H1 (cell line): ENCODE results near the gene ZNF462. TPM values are rescaled to one million over a fixed set of nuclear protein-coding genes. Genes with fewer than 3 reads are reported as not detected.

Experiments used
- CTCF ChIA-PET: fragments of 300-600 bp; sonication (Branson Sonifier 250); formaldehyde crosslinking; loops from one replicate; lab custom pipeline; 2021; ENCODE audit not compliant: partially characterized antibody; lab: Charles Lee
- POLR2A ChIA-PET: fragments of 300-600 bp; sonication (Branson Sonifier 250); formaldehyde crosslinking; loops from one replicate; lab custom pipeline; 2021; ENCODE audit warnings: inconsistent platforms; ENCODE audit not compliant: partially characterized antibody; lab: Charles Lee
- DNase-seq, 2 experiments: peaks; one replicate each; pipeline versions ENCODE4 v3.0.0 to v3.0.0-alpha.2; 2010 to 2022; ENCODE audit warnings: low spot score in 2 of 2, low read depth in 1 of 2, mixed read lengths in 1 of 2
- FAIRE-seq: peaks from 2 replicates; lab custom pipeline; 2011; peaks lifted over from hg19 to GRCh38; lab: Jason Lieb, UNC
- H2AFZ ChIP-seq: 2 replicates; pipeline ENCODE4 v1.8.1; 2012; ENCODE audit warnings: low read length, inconsistent platforms
- H2AK5ac ChIP-seq: 2 replicates; pipeline ENCODE4 v1.6.1; 2013; ENCODE audit warnings: low read depth, low read length
- H2BK120ac ChIP-seq: replicated peaks from 2 replicates; pipeline ENCODE3; 2013; ENCODE audit warnings: low read depth, low read length, inconsistent platforms
- H2BK12ac ChIP-seq: 2 replicates; pipeline ENCODE4 v1.6.1; 2013; ENCODE audit warnings: low read depth, low read length
- H2BK15ac ChIP-seq: 2 replicates; pipeline ENCODE4 v1.6.1; 2013; ENCODE audit warnings: low read length
- H2BK20ac ChIP-seq: 2 replicates; pipeline ENCODE4 v1.6.1; 2013; ENCODE audit warnings: low read length
- H2BK5ac ChIP-seq: 2 replicates; pipeline ENCODE4 v1.6.1; 2013; ENCODE audit warnings: low read depth, low read length
- H3K14ac ChIP-seq: 2 replicates; pipeline ENCODE4 v1.6.1; 2013; ENCODE audit warnings: inconsistent platforms; ENCODE audit not compliant: insufficient read length
- H3K18ac ChIP-seq: 2 replicates; pipeline ENCODE4 v1.6.1; 2013; ENCODE audit warnings: low read length; ENCODE audit errors: extremely low read depth
- H3K23ac ChIP-seq: 2 replicates; pipeline ENCODE4 v1.6.1; 2013; ENCODE audit warnings: inconsistent platforms; ENCODE audit not compliant: insufficient read length
- H3K23me2 ChIP-seq: 2 replicates; pipeline ENCODE4 v1.6.1; 2013; ENCODE audit warnings: low read depth, low read length
- H3K27ac ChIP-seq: 2 replicates; pipeline ENCODE4 v1.6.1; 2011; ENCODE audit warnings: low read depth, low read length, inconsistent platforms
- H3K27me3 ChIP-seq, 4 experiments: replicated peaks in 1 of 4; 1 replicate in 1 of 4; 2 replicates in 3 of 4; pipeline versions ENCODE4 v1.6.1 to v1.8.1; 2011 to 2013; ENCODE audit warnings: low read length in 3 of 4, mild to moderate bottlenecking in 3 of 4, inconsistent platforms in 2 of 4, mixed read lengths in 2 of 4, moderate library complexity in 1 of 4; ENCODE audit not compliant: control insufficient read depth in 3 of 4, insufficient read depth in 3 of 4; ENCODE audit errors: extremely low read depth in 1 of 4
- H3K36me3 ChIP-seq, 4 experiments: 2 replicates each; pipeline versions ENCODE4 v1.6.1 to v1.8.1; 2011 to 2013; ENCODE audit warnings: mild to moderate bottlenecking in 4 of 4, low read length in 3 of 4, moderate library complexity in 2 of 4, control low read depth in 1 of 4, inconsistent platforms in 1 of 4; ENCODE audit not compliant: insufficient read depth in 4 of 4, control insufficient read depth in 2 of 4
- H3K4ac ChIP-seq: replicated peaks from 2 replicates; pipeline ENCODE3; 2013; ENCODE audit warnings: low read length, low read depth, mixed read lengths, inconsistent platforms; ENCODE audit not compliant: insufficient read length
- H3K4me1 ChIP-seq, 4 experiments: replicated peaks in 1 of 4; 1 replicate in 1 of 4; 2 replicates in 3 of 4; pipeline versions ENCODE4 v1.6.1 to v1.8.1; 2011 to 2013; ENCODE audit warnings: low read length in 3 of 4, inconsistent platforms in 2 of 4, mixed read lengths in 1 of 4; ENCODE audit not compliant: insufficient read depth in 4 of 4, control insufficient read depth in 3 of 4
- H3K4me2 ChIP-seq, 2 experiments: 2 replicates each; pipeline versions ENCODE4 v1.6.1 to v1.8.1; 2011 to 2013; ENCODE audit warnings: low read depth in 2 of 2, low read length in 2 of 2, control low read depth in 1 of 2, inconsistent platforms in 1 of 2, mild to moderate bottlenecking in 1 of 2; ENCODE audit not compliant: insufficient read depth in 1 of 2
- H3K4me3 ChIP-seq, 4 experiments: fragments of 200-600, 300-600 bp in 1 of 4; sonication (generic), shearing (Covaris generic), sonication (Bioruptor Twin) in 1 of 4; 2 replicates each; pipeline versions ENCODE4 v1.5.1 to v1.8.1; 2011 to 2016; ENCODE audit warnings: low read length in 4 of 4, low read depth in 3 of 4, control low read depth in 2 of 4, inconsistent platforms in 2 of 4, mild to moderate bottlenecking in 2 of 4, mixed read lengths in 1 of 4, moderate library complexity in 1 of 4; ENCODE audit not compliant: insufficient read depth in 2 of 4; ENCODE audit errors: extremely low read depth in 1 of 4
- H3K56ac ChIP-seq: replicated peaks from 2 replicates; pipeline ENCODE3; 2013; ENCODE audit warnings: low read depth, mild to moderate bottlenecking, mixed read lengths, low read length, inconsistent platforms; ENCODE audit not compliant: insufficient read length
- H3K79me1 ChIP-seq: 2 replicates; pipeline ENCODE4 v1.6.1; 2013; ENCODE audit warnings: low read depth, low read length, control low read depth
- H3K79me2 ChIP-seq, 2 experiments: 2 replicates each; pipeline versions ENCODE4 v1.6.1 to v1.8.1; 2012 to 2013; ENCODE audit warnings: low read length in 2 of 2, mild to moderate bottlenecking in 2 of 2, inconsistent platforms in 1 of 2; ENCODE audit not compliant: insufficient read depth in 2 of 2, control insufficient read depth in 1 of 2
- H3K9ac ChIP-seq, 4 experiments: replicated peaks in 1 of 4; 1 replicate in 1 of 4; 2 replicates in 3 of 4; pipeline versions ENCODE4 v1.6.1 to v1.8.1; 2011 to 2013; ENCODE audit warnings: low read depth in 3 of 4, low read length in 3 of 4, control low read depth in 2 of 4, mild to moderate bottlenecking in 2 of 4, moderate library complexity in 2 of 4, inconsistent platforms in 1 of 4; ENCODE audit errors: extremely low read depth in 1 of 4
- H3K9me3 ChIP-seq, 2 experiments: 2 replicates each; pipeline versions ENCODE4 v1.6.1 to v1.8.1; 2012 to 2013; ENCODE audit warnings: mild to moderate bottlenecking in 2 of 2, moderate library complexity in 2 of 2, control low read depth in 1 of 2, inconsistent platforms in 1 of 2, low read depth in 1 of 2, low read length in 1 of 2, mixed read lengths in 1 of 2; ENCODE audit not compliant: insufficient read depth in 2 of 2
- H4K20me1 ChIP-seq, 2 experiments: replicated peaks in 1 of 2; 2 replicates each; pipeline versions ENCODE3 to v1.8.1; 2011 to 2013; ENCODE audit warnings: inconsistent platforms in 2 of 2, low read length in 2 of 2, mild to moderate bottlenecking in 1 of 2; ENCODE audit not compliant: insufficient read depth in 2 of 2, control insufficient read depth in 1 of 2
- H4K5ac ChIP-seq: 2 replicates; pipeline ENCODE4 v1.6.1; 2013; ENCODE audit warnings: low read length, low read depth, mixed read lengths, inconsistent platforms; ENCODE audit not compliant: insufficient read length
- H4K8ac ChIP-seq: 2 replicates; pipeline ENCODE4 v1.8.0; 2013; ENCODE audit warnings: mild to moderate bottlenecking, moderate library complexity, low read length, inconsistent platforms; ENCODE audit not compliant: insufficient read depth; ENCODE audit errors: extremely low read depth
- H4K91ac ChIP-seq: replicated peaks from 2 replicates; pipeline ENCODE3; 2013; ENCODE audit warnings: low read length, mixed read lengths, inconsistent platforms; ENCODE audit not compliant: insufficient read length
- CHD2 ChIP-seq: IDR thresholded peaks from 2 replicates; pipeline ENCODE4 v1.6.1; 2012; ENCODE audit warnings: low read length, improper control_type of control experiment
- CTCF ChIP-seq, 3 experiments: IDR thresholded peaks; 1 replicate in 2 of 3; 2 replicates in 1 of 3; pipeline versions ENCODE4 v1.5.1 to v1.6.1; 2011; ENCODE audit warnings: low read length in 3 of 3, mild to moderate bottlenecking in 3 of 3, inconsistent platforms in 2 of 3, low read depth in 1 of 3, moderate library complexity in 1 of 3; ENCODE audit not compliant: insufficient read depth in 1 of 3; ENCODE audit errors: control extremely low read depth in 1 of 3
- NRF1 ChIP-seq: IDR thresholded peaks from 2 replicates; pipeline ENCODE4 v1.6.1; 2011; ENCODE audit warnings: mild to moderate bottlenecking, low read depth, low read length, improper control_type of control experiment
- USF2 ChIP-seq: IDR thresholded peaks from 2 replicates; pipeline ENCODE4 v1.6.1; 2011; ENCODE audit warnings: low read length, improper control_type of control experiment
- WGBS, 2 experiments: shearing (Covaris generic) in 1 of 2; methylation state at CpG; one replicate each; pipeline versions ENCODE4 v1.1.6 to v1.1.7; 2013 to 2015; ENCODE audit warnings: low lambda C conversion rate in 2 of 2, mixed read lengths in 2 of 2, inconsistent platforms in 1 of 2, low coverage in 1 of 2, missing lambda C conversion rate in 1 of 2; ENCODE audit not compliant: insufficient replicate concordance in 2 of 2, insufficient coverage in 1 of 2, insufficient read length in 1 of 2; ENCODE audit errors: extremely low coverage in 1 of 2, missing lambda C conversion rate in 1 of 2; 5-methylcytosine and 5-hydroxymethylcytosine counted together
- polyA plus RNA-seq, 7 experiments: library from polyadenylated mRNA; depleted of rRNA in 3 of 7; stranded (reverse) in 5 of 7; unstranded in 2 of 7; fragments of >200 nt in 5 of 7; fragments of 200-250 nt in 2 of 7; gene quantifications; 1 replicate in 5 of 7; 2 replicates in 1 of 7; 4 replicates in 1 of 7; pipeline versions ENCODE4 v1.2.1 to v1.2.3, GENCODE V29; 2011 to 2013; ENCODE audit warnings: missing spikeins in 2 of 7, mixed read lengths in 2 of 7
- total RNA-seq: library from RNA; stranded (reverse); fragmentation: NEBNext Ultra II Directional; extraction: Animal tissue kit (Norgen Biotek cat#: 25700); gene quantifications from 2 replicates; pipeline ENCODE4 v1.2.1, GENCODE V29; 2021
- TF ChIP-seq, protein P1 (sequence below): IDR thresholded peaks from 2 replicates; pipeline ENCODE4 v1.6.1; 2011; ENCODE audit warnings: low read depth, mild to moderate bottlenecking, low read length; ENCODE audit not compliant: insufficient read depth

The ZNF462 gene
- total and polyA plus RNA-seq, 2 of the 8 experiments (the other 6 are each of a cell fraction or from before 2014, with no cell fraction given): 30.0 to 163 TPM

DNA sequence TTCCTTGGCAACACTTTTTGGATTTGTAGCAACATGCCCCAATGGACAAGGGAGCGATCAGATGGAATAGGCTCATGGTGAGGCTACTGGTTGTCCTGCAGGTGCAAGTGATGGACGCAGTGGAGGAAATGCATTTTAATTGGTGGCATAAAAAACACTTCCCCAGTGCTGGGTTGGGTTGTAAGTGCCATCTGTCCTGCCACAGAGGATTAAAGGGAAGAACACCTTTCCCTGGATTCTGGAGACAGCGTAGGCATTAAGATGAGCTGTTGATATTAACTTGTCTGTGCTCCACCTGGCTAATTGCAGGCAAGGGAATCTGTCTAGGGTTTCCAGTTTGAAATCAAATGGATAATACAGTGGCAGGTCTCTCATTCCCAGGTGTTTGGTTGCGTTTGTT is 173.4 kb downstream of the ZNF462 start:
- H3K79me2 ChIP-seq: no peaks in the 10 kb centered on the region
- no peak overlapping the region for H2BK120ac ChIP-seq
- no peak overlapping the region for H2BK5ac ChIP-seq
- no peak overlapping the region for H4K5ac ChIP-seq
- no peak overlapping the region for H3K18ac ChIP-seq
- no peak overlapping the region; the same call in 1 of the 2 replicates for H2BK20ac ChIP-seq
- H3K79me1 ChIP-seq: no peaks in the 10 kb centered on the region
- CTCF ChIA-PET: interaction anchor here (0.6 to 1.1 kb wide), 4 partner anchors 22 to 1549 kb away, joined by 3 to 5 read pairs (median 3); no protein-coding TSS in a partner anchor
- POLR2A ChIA-PET: no interaction called here
- no peak overlapping the region for H3K56ac ChIP-seq
- H2AFZ ChIP-seq: no peak overlapping the region
- no peaks in the 10 kb centered on the region for H4K20me1 ChIP-seq
- no peak overlapping the region for H3K4ac ChIP-seq
- no peak overlapping the region for H3K9ac ChIP-seq
- no peak overlapping the region for H3K14ac ChIP-seq
- no peaks in the 10 kb centered on the region for H3K9me3 ChIP-seq
- TF ChIP-seq USF2 (no peak), CTCF (IDR thresholded peaks at IDR 0.05; ENCODE audit: control extremely low read depth in 1 of 3, insufficient read depth in 1 of 3, low read depth in 1 of 3, low read length in 3 of 3) (no peak), NRF1 (no peak), CHD2 (no peak)
- TF ChIP-seq, protein P1, sequence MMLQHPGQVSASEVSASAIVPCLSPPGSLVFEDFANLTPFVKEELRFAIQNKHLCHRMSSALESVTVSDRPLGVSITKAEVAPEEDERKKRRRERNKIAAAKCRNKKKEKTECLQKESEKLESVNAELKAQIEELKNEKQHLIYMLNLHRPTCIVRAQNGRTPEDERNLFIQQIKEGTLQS: no peak
- H3K4me2 ChIP-seq: no peak overlapping the region
- WGBS, 2 experiments: 90% methylated on average over 4 of the region's 4 CpGs; no CpG with 5 or more reads in 1 of the 2 experiments
- H3K27ac ChIP-seq: no peak overlapping the region
- no peak overlapping the region for H2BK12ac ChIP-seq
- H3K27me3 ChIP-seq: no peaks in the 10 kb centered on the region
- no peak overlapping the region for H4K91ac ChIP-seq
- no peak overlapping the region for H2AK5ac ChIP-seq
- no peak overlapping the region for H4K8ac ChIP-seq
- no peak for FAIRE-seq
- H2BK15ac ChIP-seq: no peak overlapping the region
- no peak overlapping the region for H3K4me3 ChIP-seq
- no peaks in the 10 kb centered on the region for H3K36me3 ChIP-seq
- H3K4me1 ChIP-seq: no peaks in the 10 kb centered on the region
- no peak for DNase-seq
- peaks cover 4% of the 10 kb centered on the region; the same call in 1 of the 2 replicates for H3K23me2 ChIP-seq
- H3K23ac ChIP-seq: no peak overlapping the region
